H1 (cell line): ENCODE results near the gene DIP2C. TPM values are rescaled to one million over a fixed set of nuclear protein-coding genes. Genes with fewer than 3 reads are reported as not detected.

Experiments used
- BRCA1 ChIP-seq: IDR thresholded peaks from 2 replicates; pipeline ENCODE4 v1.6.1; 2012; ENCODE audit warnings: low read depth, low read length, improper control_type of control experiment
- CEBPB ChIP-seq: IDR thresholded peaks from 2 replicates; pipeline ENCODE4 v1.6.1; 2012; ENCODE audit warnings: low read depth, low read length
- CHD7 ChIP-seq: fragments of 300-600 bp; sonication (generic); IDR thresholded peaks from 2 replicates; pipeline ENCODE4 v1.7.1; 2012; ENCODE audit warnings: low read length, moderate library complexity, mild to moderate bottlenecking, inconsistent platforms; ENCODE audit not compliant: insufficient replicate concordance
- GABPA ChIP-seq: IDR thresholded peaks from 2 replicates; pipeline ENCODE4 v1.6.1; 2011; ENCODE audit warnings: mild to moderate bottlenecking, low read length, moderate library complexity, borderline replicate concordance; ENCODE audit not compliant: insufficient read depth
- SP2 ChIP-seq: IDR thresholded peaks from 2 replicates; pipeline ENCODE4 v1.6.1; 2012; ENCODE audit warnings: mild to moderate bottlenecking, low read length, inconsistent platforms
- USF2 ChIP-seq: IDR thresholded peaks from 2 replicates; pipeline ENCODE4 v1.6.1; 2011; ENCODE audit warnings: low read length, improper control_type of control experiment
- polyA plus RNA-seq, 7 experiments: library from polyadenylated mRNA; depleted of rRNA in 3 of 7; stranded (reverse) in 5 of 7; unstranded in 2 of 7; fragments of >200 nt in 5 of 7; fragments of 200-250 nt in 2 of 7; gene quantifications; 1 replicate in 5 of 7; 2 replicates in 1 of 7; 4 replicates in 1 of 7; pipeline versions ENCODE4 v1.2.1 to v1.2.3, GENCODE V29; 2011 to 2013; ENCODE audit warnings: missing spikeins in 2 of 7, mixed read lengths in 2 of 7
- total RNA-seq: library from RNA; stranded (reverse); fragmentation: NEBNext Ultra II Directional; extraction: Animal tissue kit (Norgen Biotek cat#: 25700); gene quantifications from 2 replicates; pipeline ENCODE4 v1.2.1, GENCODE V29; 2021

Gene DIP2C
- total and polyA plus RNA-seq, 2 of the 8 experiments (the other 6 are each of a cell fraction or from before 2014, with no cell fraction given), result 3.8 to 9.3 TPM

- TF ChIP-seq CHD7, result no peak
- TF ChIP-seq BRCA1, result no peak
- no peak for TF ChIP-seq USF2
- no peak for TF ChIP-seq GABPA
- TF ChIP-seq SP2, result no peak
- TF ChIP-seq CEBPB, result no peak
These were observed 284.5 kb downstream of the DIP2C start (continued) for GRCh38 chr10:404991-405390.
